Effector memory CD4-positive, alpha-beta T cell (primary cell): ENCODE results near the gene COPB2.
"Not testable (repeated sequence)": the region's sequence is repeated elsewhere in the genome, so short reads cannot be mapped to it uniquely, and the experiment has no call there.

Source experiments
- DNase-seq, 3 donors: peaks; one replicate each; pipeline ENCODE4 v3.0.0-alpha.2; 2020
- H3K27ac ChIP-seq: 2 replicates; pipeline ENCODE4 v1.7.0; 2013; ENCODE audit warnings: mild to moderate bottlenecking, low read length, moderate library complexity; ENCODE audit not compliant: insufficient read depth, poor library complexity, severe bottlenecking
- H3K27me3 ChIP-seq: replicated peaks from 2 replicates; pipeline ENCODE4 v1.7.0; 2013; ENCODE audit warnings: mild to moderate bottlenecking, low read length; ENCODE audit not compliant: insufficient read depth, control insufficient read depth, poor library complexity, severe bottlenecking
- H3K36me3 ChIP-seq: 2 replicates; pipeline ENCODE4 v1.7.0; 2013; ENCODE audit warnings: mild to moderate bottlenecking, low read length, moderate library complexity; ENCODE audit not compliant: control insufficient read depth, insufficient read depth
- H3K4me1 ChIP-seq: 2 replicates; pipeline ENCODE4 v1.7.0; 2013; ENCODE audit warnings: low read length, mild to moderate bottlenecking; ENCODE audit not compliant: control insufficient read depth, insufficient read depth, poor library complexity, severe bottlenecking
- H3K4me3 ChIP-seq: 2 replicates; pipeline ENCODE4 v1.7.0; 2013; ENCODE audit warnings: low read length, low read depth, mild to moderate bottlenecking; ENCODE audit not compliant: insufficient read depth, poor library complexity, severe bottlenecking
- H3K9me3 ChIP-seq: 2 replicates; pipeline ENCODE4 v1.7.0; 2013; ENCODE audit warnings: mild to moderate bottlenecking, low read length, moderate library complexity; ENCODE audit not compliant: control insufficient read depth

COPB2 gene

DNA sequence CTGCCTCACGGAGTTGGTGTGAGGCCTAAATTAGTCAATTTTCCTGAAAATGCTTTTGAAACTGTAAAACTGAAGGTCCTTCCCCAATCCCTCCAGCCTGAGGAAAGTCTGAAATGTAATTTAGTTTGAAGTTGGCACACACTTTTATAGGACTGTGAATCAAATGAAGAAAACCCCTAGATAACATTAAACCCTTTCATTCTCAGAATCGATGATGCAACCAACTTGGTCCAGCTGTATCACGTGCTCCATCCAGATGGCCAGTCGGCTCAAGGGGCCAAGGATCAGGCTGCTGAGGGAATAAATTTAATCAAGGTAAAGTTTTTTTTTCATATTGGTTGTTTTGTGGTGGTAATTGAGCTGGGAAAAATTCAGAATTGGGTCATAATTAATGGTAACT lies 34.0 kb downstream of the COPB2 start:
- no peaks in the 10 kb centered on the region for H3K27me3 ChIP-seq
- no peak for DNase-seq
- H3K27ac ChIP-seq = no peak overlapping the region
- H3K4me1 ChIP-seq = no peaks in the 10 kb centered on the region
- peaks cover 88% of the 10 kb centered on the region for H3K36me3 ChIP-seq
- H3K9me3 ChIP-seq = no peaks in the 10 kb centered on the region
- H3K4me3 ChIP-seq = no peak overlapping the region

DNA sequence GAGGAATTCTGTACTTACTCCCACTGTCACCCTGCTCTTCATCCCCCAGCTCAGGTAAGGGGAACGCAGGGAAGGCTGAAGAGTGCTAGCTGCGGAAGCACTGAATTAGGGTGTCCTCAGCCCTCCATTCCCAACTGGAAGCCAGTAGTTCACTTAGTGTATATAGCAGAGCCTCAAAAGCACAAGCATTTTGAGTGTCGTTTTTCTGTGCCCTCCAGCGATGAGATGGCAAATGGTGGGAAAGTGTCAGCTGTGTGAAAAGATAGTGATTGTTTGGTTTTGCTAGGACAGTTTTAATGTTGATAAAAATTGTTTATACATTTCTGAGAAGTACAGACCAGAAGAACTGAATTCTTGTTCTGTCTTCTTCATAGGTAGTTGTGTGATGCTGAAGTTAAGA lies 34.8 kb downstream of the COPB2 start:
- Histone ChIP-seq H3K27me3 (no peaks in the 10 kb centered on the region), H3K4me3 (no peak overlapping the region), H3K4me1 (no peaks in the 10 kb centered on the region), H3K9me3 (no peaks in the 10 kb centered on the region), H3K27ac (no peak overlapping the region), H3K36me3 (peaks cover 93% of the 10 kb centered on the region)
- no peak for DNase-seq

DNA sequence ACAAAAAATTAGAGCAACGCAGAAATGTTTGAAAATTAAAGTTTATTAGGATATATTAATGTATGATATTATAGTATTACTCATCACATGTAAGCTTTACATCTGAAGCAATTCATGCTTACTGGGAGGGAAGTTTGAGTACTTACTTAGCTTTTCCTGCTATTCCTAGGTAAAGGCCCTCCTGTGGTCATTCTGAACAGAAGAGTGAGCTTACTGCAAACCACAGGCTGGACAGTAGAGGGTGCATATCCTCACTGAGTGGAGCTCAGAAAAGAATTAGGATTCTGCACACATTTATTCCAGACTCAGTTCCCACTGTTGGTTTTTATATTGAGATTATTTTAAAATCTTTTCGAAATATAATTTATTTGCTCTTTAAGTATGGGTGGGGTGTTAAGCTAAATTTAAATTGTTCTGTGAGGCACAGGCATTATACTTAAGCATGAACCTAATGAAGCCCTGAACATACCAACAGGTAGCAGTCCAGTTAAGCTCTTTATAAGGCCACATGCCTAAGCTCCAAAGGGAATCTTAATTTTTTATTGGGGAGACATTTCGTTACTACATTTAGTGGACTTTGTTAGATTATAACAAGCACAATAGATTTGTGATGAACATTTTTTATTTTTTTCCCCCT lies 35.4 kb downstream of the COPB2 start:
- Histone ChIP-seq H3K27me3 (no peaks in the 10 kb centered on the region), H3K9me3 (no peaks in the 10 kb centered on the region), H3K4me1 (no peaks in the 10 kb centered on the region), H3K36me3 (peaks cover 92% of the 10 kb centered on the region), H3K4me3 (no peak overlapping the region), H3K27ac (no peak overlapping the region)
- no peak for DNase-seq

DNA sequence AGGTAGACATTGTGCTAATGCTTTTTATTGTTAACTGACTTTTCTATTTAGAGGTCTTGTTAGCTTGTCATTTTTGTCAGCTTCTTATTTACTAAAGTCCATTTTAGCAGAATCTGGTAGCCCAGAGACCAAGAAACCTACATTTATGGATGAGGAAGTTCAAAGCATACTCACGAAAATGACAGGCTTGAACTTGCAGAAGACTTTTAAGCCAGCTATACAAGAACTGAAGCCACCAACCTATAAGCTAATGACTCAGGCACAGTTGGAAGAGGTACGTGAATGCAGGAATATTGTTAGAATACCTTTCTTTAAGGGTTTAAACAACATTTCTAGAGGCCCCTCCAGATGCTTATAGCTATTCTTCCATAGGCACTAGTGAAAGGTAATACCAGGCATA lies 42.7 kb downstream of the COPB2 start:
- Histone ChIP-seq H3K36me3 (peaks cover 36% of the 10 kb centered on the region), H3K27ac (no peak overlapping the region), H3K4me3 (no peak overlapping the region), H3K4me1 (peaks cover 10% of the 10 kb centered on the region), H3K9me3 (no peaks in the 10 kb centered on the region), H3K27me3 (no peaks in the 10 kb centered on the region)
- DNase-seq = no peak

DNA sequence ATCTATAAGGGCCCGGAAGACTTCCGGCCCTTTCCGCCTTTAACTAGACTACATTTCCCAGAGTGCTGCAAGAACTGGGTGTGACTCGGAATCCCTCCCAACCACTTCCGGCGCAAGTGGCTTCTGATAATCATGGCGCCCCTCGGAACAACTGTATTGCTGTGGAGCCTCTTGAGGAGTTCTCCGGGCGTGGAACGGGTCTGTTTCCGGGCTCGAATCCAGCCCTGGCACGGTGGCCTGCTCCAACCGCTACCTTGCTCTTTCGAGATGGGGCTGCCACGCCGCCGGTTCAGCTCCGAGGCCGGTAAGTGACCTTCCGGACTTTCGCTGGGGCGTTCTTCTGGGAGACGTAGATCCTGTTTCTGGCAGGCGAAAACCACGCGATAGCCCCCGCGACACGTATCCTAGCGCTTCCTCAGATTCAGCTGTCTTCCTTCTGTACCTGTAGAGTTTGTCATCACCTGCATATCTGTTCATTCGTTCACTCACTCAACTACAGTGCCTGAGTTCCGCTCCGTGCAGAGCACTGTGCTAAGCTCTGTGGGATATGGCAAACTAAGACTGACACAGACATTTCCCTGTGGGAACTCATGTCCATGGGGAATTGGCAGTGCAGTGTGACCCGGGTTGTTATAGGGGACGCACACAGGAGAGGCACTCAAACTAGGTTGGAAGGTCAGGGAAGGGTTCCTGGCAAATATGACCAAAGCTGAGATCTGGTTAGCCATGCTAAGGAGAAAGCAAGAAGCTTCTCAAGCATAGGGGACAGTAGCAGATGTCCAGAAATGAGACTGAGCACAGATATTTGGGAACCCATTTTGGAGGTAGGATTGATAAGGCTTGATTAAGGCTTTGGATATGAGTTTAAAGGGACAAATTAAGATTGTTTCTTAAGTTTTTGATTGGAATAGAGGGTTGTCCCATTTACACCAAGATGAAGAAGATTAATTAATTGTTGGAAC lies 45.3 kb downstream of the COPB2 start, which contains the start of gene MRPS22:
TSS of gene MRPS22 (plus strand) at position 126 of the 962 bp plus-strand sequence. CDS start at position 133, 7 bp downstream.
- H3K27me3 ChIP-seq = no peaks in the 10 kb centered on the region
- peaks cover 10% of the 10 kb centered on the region for H3K4me1 ChIP-seq
- peaks cover 12% of the 10 kb centered on the region for H3K36me3 ChIP-seq
- H3K4me3 ChIP-seq = peak within 1 kb of the TSS; percentile 90
- DNase-seq = peak; percentile 67 to 77 (median 70)
- H3K9me3 ChIP-seq = no peaks in the 10 kb centered on the region
- H3K27ac ChIP-seq = peak within 1 kb of the TSS; percentile 80

DNA sequence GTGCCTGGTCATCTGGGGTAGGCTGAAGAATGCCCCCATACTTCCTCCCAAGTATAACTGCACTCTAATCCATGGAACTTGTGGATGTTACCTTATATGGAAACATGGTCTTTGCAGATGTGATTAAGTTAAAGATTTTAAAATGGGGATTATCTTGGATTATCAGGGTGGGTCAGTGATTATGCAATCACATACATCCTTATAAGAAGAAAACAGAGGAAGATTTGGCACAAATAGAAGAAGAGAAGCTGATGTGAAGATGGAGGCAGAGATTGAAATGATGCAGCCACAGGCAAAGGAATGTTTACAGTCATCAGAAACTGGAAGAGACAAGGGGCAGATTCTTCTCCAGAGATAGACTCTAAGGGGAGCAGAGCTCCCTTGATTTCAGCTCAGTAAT lies 47.4 kb downstream of the COPB2 start:
- Histone ChIP-seq H3K27me3 (no peaks in the 10 kb centered on the region), H3K36me3 (no peaks in the 10 kb centered on the region), H3K4me3 (no peak overlapping the region), H3K27ac (no peak overlapping the region), H3K4me1 (peaks cover 10% of the 10 kb centered on the region), H3K9me3 (no peaks in the 10 kb centered on the region)
- DNase-seq = no peak

DNA sequence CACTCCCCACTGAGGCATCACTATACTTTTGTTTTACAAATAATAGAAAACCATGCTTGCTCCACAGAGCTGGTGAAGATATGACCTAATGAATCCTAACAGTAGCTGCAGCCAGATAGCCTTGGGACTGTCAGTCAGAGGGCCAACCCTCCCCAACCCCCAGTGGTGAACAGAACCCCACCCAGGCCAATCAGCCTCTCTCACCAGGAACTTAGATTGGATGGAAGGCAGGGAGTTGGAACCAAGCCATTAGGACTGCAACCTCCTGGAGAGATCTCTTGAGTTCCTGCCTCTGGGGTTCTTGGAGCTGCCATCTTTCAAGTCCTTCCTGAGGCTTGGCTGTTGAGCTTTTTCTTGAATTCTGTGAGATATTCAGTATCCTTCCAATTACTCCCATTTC lies 48.7 kb downstream of the COPB2 start:
- Histone ChIP-seq H3K4me3 (no peak overlapping the region), H3K36me3 (no peaks in the 10 kb centered on the region), H3K27ac (no peak overlapping the region), H3K4me1 (peaks cover 10% of the 10 kb centered on the region), H3K9me3 (no peaks in the 10 kb centered on the region), H3K27me3 (no peaks in the 10 kb centered on the region)
- DNase-seq = no peak

DNA sequence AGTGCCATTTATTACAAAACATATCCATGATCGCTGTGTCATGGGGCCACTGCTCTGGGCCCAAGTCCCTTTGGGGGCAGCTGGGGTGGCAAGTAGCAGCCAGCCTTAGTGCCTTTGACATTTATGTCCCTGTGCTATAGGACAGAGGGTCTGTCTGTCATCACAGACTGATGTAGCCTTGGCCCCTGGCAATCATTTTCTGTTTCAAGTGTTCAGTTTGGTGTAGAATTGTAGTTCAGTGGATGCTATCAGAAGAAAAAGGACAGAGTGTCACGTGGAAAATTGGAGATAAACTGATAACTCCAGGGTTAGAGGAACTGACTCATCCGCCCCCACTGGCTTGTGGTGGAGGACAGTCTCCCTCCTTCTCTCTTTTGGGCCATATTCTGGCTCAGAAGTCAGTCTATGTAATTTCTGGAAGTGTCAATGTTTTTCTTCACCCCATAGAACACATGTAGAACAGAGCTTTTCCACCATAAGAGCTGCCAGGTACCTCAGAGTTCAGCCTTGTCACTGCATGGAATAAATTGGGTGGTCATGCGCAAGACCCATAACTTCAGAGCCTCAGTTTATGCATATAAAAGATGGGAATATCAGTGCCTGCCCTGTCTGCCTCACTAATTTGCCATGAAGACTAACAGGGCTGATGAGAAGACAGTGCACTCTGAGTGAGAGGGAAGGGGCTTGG lies 50.1 kb downstream of the COPB2 start:
- H3K27ac ChIP-seq = no peak overlapping the region
- no peak for DNase-seq
- H3K9me3 ChIP-seq = no peaks in the 10 kb centered on the region
- H3K27me3 ChIP-seq = no peaks in the 10 kb centered on the region
- H3K4me3 ChIP-seq = no peak overlapping the region
- H3K4me1 ChIP-seq = peaks cover 5% of the 10 kb centered on the region
- no peaks in the 10 kb centered on the region for H3K36me3 ChIP-seq

DNA sequence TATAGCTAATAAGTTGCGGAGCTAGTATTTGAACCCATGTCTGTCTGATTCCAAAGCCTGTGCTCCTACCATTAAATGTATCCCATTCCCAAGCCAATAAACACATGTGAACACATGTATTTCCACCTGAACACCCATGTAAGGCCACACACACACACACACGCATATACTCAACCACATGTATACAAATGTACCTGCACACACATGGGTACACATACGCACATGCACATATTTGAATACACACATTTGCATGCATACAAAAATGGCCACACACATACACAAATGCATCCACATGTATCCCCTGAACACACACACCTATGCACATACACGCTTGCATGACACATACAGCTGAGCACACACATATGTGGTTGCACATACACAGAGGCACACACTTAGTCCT lies 51.0 kb downstream of the COPB2 start:
- Histone ChIP-seq H3K4me3 (no peak overlapping the region), H3K27me3 (no peaks in the 10 kb centered on the region), H3K9me3 (no peaks in the 10 kb centered on the region), H3K4me1 (peaks cover under 1% of the 10 kb centered on the region), H3K36me3 (no peaks in the 10 kb centered on the region), H3K27ac (no peak overlapping the region)
- no peak for DNase-seq

DNA sequence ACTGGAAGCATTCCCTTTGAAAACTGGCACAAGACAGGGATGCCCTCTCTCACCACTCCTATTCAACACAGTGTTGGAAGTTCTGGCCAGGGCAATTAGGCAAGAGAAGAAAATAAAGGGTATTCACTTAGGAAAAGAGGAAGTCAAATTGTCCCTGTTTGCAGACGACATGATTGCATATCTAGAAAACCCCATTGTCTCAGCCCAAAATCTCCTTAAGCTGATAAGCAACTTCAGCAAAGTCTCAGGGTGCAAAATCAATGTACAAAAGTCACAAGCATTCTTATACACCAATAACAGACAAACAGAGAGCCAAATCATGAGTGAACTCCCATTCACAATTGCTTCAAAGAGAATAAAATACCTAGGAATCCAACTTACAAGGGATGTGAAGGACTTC lies 54.8 kb downstream of the COPB2 start:
- DNase-seq, H3K27me3 ChIP-seq, H3K36me3 ChIP-seq, H3K4me3 ChIP-seq, H3K4me1 ChIP-seq, H3K9me3 ChIP-seq, H3K27ac ChIP-seq: not testable (repeated sequence)
